K562 (cell line): Measurements from ENCODE around the gene TELO2. TPM values are rescaled to one million over a fixed set of nuclear protein-coding genes. Genes with fewer than 3 reads are reported as not detected.

Experiments used
- ATF4 ChIP-seq: fragments of 450-650 bp; formaldehyde crosslinking; IDR thresholded peaks from 2 replicates; pipeline ENCODE4 v1.4.0; 2022; ENCODE audit warnings: mild to moderate bottlenecking, moderate library complexity
- CBFA2T2 ChIP-seq: fragments of 450-650 bp; conservative IDR thresholded peaks from 2 replicates; pipeline ENCODE4 v1.6.1; 2017; ENCODE audit warnings: mild to moderate bottlenecking
- DACH1 ChIP-seq: fragments of 450-650 bp; IDR thresholded peaks from 2 replicates; pipeline ENCODE4 v1.6.1; 2018; ENCODE audit not compliant: partially characterized antibody
- E2F1 ChIP-seq: sonication (generic); formaldehyde crosslinking; IDR thresholded peaks from 2 replicates; pipeline ENCODE4 v1.8.1; 2023; ENCODE audit warnings: mild to moderate bottlenecking, missing genetic modification reagents, moderate library complexity
- HDAC2 ChIP-seq: fragments of 450-650 bp; IDR thresholded peaks from 2 replicates; pipeline ENCODE4 v1.6.1; 2016; ENCODE audit warnings: mild to moderate bottlenecking
- POLR2H ChIP-seq: IDR thresholded peaks from 2 replicates; pipeline ENCODE4 v1.6.1; 2016; ENCODE audit warnings: missing genetic modification characterization, low read depth, mild to moderate bottlenecking, control low read depth, missing compliant biosample characterization, moderate library complexity
- SMAD4 ChIP-seq: fragments of 250-450 bp; sonication (Bioruptor Pico); conservative IDR thresholded peaks from 2 replicates; pipeline ENCODE4 v1.8.0; 2021; ENCODE audit warnings: inconsistent platforms, mild to moderate bottlenecking, moderate library complexity
- ZFP36 ChIP-seq: fragments of 150-350 bp; IDR thresholded peaks from 2 replicates; pipeline ENCODE4 v1.6.1; 2018; ENCODE audit warnings: low read length, low read depth; ENCODE audit not compliant: partially characterized antibody
- ZNF407 ChIP-seq: fragments of 450-650 bp; IDR thresholded peaks from 2 replicates; pipeline ENCODE4 v1.6.1; 2016; ENCODE audit warnings: low read depth
- ZNF75A ChIP-seq: fragments of 450-650 bp; formaldehyde crosslinking; IDR thresholded peaks from 2 replicates; pipeline ENCODE4 v1.4.0; 2020; ENCODE audit warnings: mild to moderate bottlenecking
- polyA plus RNA-seq, 8 experiments: library from polyadenylated mRNA; depleted of rRNA in 4 of 8; stranded (reverse) in 5 of 8; unstranded in 3 of 8; fragments of >200 nt; fragmentation: Nextera tagmentation in 2 of 8; fragmentation: Illumina TruSeq in 1 of 8; extraction: Ambion mirVana in 2 of 8; extraction: Trizol in 1 of 8; gene quantifications; 2 replicates each; pipeline versions ENCODE4 v1.2.1 to v1.2.3, GENCODE V29; 2011 to 2014; ENCODE audit warnings: inconsistent platforms in 1 of 8, missing spikeins in 1 of 8
- total RNA-seq, 7 experiments: library from RNA; depleted of rRNA in 6 of 7; stranded (reverse); fragments of >200 nt in 6 of 7; fragmentation: Illumina TruSeq in 2 of 7; extraction: Trizol in 2 of 7; gene quantifications; 2 replicates each; pipeline versions ENCODE4 v1.2.1 to v1.2.3, GENCODE V29; 2011 to 2021; ENCODE audit warnings: low replicate concordance in 1 of 7
- TF ChIP-seq, protein P1 (sequence below): fragments of 450-650 bp; IDR thresholded peaks from 2 replicates; pipeline ENCODE4 v1.6.1; 2017; ENCODE audit warnings: antibody characterized with exemption
- TF ChIP-seq, protein P2 (sequence below): fragments of 450-650 bp; formaldehyde crosslinking; IDR thresholded peaks from 2 replicates; pipeline ENCODE4 v1.4.0; 2020; ENCODE audit warnings: mild to moderate bottlenecking, moderate library complexity

Gene TELO2
- total and polyA plus RNA-seq, 9 of the 15 experiments (the other 6 are each of a cell fraction or from before 2014, with no cell fraction given): 0.51 to 91.8 (median 14.5) TPM

DNA sequence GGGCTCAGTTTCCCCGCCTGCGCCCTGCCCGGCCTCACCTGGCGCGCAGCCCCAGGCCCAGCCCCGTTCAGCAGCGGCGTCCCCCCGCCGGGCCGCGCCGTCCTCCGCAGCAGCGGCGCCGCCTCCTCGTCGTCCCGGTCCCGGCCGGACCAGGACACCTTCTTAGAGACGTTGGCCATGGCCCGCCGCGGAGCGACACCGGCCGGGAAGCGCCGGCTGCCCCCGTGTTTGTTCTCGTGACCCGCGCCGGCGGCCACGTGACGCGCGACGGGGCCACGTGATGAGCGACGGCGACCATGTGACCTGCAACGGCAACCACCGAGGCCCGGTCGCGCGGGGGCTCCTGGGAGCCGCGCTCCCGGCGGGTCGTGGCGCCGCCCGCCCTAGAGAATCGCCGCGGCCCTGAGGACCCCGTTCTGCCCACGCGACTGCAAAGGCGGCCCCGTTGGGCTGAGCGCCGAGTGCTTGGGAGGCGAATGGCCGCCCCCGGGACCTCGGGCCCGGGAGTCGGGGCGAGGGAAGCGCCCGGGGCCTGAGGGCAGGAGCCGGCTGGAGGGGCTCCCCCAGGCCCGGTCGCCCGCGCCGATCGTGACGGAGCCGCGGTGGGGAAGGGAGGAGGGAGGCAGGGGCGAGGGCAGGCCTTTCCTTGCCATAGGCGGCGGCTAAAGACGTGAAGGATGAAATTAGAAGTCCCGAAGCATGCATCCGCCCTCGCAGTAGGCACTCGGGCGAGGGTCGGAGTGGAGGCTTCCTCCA is 18.2 kb upstream of the TELO2 start, which contains the start of gene CLCN7 (continued):
- peak; percentile 72; the same call in 1 of the 2 replicates for TF ChIP-seq ZNF407
- TF ChIP-seq ZFP36: no peak
- no peak for TF ChIP-seq ATF4 (CRISPR knock-in tag)
- peak; percentile 93 for TF ChIP-seq E2F1 (CRISPR knock-in tag)
- peak; percentile 98 for TF ChIP-seq CBFA2T2
- TF ChIP-seq, protein P1, sequence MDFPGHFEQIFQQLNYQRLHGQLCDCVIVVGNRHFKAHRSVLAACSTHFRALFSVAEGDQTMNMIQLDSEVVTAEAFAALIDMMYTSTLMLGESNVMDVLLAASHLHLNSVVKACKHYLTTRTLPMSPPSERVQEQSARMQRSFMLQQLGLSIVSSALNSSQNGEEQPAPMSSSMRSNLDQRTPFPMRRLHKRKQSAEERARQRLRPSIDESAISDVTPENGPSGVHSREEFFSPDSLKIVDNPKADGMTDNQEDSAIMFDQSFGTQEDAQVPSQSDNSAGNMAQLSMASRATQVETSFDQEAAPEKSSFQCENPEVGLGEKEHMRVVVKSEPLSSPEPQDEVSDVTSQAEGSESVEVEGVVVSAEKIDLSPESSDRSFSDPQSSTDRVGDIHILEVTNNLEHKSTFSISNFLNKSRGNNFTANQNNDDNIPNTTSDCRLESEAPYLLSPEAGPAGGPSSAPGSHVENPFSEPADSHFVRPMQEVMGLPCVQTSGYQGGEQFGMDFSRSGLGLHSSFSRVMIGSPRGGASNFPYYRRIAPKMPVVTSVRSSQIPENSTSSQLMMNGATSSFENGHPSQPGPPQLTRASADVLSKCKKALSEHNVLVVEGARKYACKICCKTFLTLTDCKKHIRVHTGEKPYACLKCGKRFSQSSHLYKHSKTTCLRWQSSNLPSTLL: no peak
- no peak for TF ChIP-seq ZNF75A (CRISPR knock-in tag)
- TF ChIP-seq SMAD4 (CRISPR knock-in tag): peak; percentile 34; the same call in 1 of the 2 replicates
- TF ChIP-seq, protein P2, sequence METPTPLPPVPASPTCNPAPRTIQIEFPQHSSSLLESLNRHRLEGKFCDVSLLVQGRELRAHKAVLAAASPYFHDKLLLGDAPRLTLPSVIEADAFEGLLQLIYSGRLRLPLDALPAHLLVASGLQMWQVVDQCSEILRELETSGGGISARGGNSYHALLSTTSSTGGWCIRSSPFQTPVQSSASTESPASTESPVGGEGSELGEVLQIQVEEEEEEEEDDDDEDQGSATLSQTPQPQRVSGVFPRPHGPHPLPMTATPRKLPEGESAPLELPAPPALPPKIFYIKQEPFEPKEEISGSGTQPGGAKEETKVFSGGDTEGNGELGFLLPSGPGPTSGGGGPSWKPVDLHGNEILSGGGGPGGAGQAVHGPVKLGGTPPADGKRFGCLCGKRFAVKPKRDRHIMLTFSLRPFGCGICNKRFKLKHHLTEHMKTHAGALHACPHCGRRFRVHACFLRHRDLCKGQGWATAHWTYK (CRISPR knock-in tag): peak; percentile 4; the same call in 1 of the 2 replicates
- peak; percentile 5 for TF ChIP-seq DACH1
- TF ChIP-seq HDAC2: no peak
- TF ChIP-seq POLR2H: no peak
